ENCODE results near the gene FAM228B.
"Not testable (repeated sequence)": the region's sequence is repeated elsewhere in the genome, so short reads cannot be mapped to it uniquely, and the experiment has no call there.

The FAM228B gene

DNA sequence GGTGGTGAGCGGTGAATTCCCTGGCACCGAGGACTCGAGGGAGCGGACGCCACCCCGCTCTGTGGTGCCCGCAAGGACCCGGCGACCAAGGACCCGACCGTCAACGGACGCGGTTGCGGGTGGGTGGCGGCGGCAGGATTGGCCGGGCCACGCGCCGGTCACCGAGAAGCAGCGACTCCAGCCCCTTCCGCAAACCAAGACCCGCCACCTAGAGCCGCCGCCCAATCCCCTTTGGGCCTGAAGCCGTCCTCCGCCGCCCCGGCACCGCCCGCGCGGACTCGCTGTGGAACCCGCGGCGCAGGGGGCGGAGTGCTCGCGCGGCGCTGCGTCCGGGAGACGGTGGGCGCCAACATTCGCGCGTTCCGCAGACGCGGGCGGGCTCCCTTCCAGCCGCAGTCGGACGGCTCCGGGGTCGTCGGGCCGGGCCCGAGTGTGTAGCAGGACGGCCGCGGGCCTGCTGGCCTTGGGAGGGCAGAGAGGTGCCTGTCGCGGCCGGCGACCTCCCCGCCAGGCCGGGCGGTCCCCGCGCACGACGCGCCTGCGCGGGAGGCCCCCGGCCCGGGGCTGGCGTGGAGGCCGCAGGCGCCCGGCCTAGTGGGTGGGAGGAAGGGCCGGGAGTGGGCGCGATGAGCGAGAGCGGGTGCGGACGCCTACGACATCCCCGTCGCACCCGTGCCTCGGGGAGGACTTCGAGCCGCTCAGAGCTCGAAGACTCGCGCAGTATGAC, at the start of gene FAM228B, which contains the start of gene PFN4:
Gene FAM228B, plus strand, starts transcription at position 275 of the 727 bp plus-strand sequence. CDS start 893 bp downstream, outside the sequence.
Gene PFN4, minus strand, starts transcription at position 140 of the 727 bp plus-strand sequence. CDS start 799 bp downstream, outside the sequence.
- DNase-seq (ENCODE audit: low read depth, low spot score) = no peak

DNA sequence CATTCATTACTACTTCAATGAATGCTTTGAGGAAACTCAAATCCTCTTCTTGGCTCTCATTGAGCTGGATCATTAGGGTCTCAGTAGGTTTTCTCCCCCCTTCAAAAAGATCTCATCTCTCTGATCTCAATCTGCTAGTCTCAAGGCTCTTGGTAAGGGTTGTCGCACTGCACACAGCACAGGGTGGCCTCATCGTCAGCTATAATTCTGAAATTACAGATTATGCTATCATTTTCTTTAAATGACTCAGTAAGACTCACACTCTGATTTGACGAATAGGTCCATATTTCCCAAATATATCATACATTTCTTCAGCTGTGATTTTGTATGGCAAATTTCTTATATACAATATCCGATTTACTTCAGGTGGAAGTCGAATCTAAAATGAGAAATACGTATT, 49.5 kb upstream of the FAM228B start:
- DNase-seq (ENCODE audit: low read depth, low spot score) = no peak

DNA sequence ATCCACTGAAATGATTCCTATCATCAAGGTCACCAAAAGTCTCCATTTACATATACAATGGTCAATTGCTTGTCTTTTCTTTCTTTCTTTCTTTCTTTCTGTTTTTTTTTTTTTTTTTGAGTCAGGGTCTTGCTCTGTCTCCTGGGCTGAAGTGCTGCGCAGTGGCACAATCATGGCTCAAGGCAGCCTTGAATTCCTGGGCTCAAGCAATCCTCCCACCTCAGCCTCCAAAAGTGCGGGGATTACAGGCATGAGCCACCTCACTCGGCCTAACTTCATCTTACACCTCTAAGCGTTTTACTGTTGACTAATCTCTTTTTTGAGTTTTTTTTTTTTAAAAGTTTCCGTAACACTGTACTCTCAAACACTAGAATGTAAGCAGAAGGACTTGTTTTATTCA, 48.0 kb upstream of the FAM228B start:
- DNase-seq (ENCODE audit: low read depth, low spot score) = no peak

DNA sequence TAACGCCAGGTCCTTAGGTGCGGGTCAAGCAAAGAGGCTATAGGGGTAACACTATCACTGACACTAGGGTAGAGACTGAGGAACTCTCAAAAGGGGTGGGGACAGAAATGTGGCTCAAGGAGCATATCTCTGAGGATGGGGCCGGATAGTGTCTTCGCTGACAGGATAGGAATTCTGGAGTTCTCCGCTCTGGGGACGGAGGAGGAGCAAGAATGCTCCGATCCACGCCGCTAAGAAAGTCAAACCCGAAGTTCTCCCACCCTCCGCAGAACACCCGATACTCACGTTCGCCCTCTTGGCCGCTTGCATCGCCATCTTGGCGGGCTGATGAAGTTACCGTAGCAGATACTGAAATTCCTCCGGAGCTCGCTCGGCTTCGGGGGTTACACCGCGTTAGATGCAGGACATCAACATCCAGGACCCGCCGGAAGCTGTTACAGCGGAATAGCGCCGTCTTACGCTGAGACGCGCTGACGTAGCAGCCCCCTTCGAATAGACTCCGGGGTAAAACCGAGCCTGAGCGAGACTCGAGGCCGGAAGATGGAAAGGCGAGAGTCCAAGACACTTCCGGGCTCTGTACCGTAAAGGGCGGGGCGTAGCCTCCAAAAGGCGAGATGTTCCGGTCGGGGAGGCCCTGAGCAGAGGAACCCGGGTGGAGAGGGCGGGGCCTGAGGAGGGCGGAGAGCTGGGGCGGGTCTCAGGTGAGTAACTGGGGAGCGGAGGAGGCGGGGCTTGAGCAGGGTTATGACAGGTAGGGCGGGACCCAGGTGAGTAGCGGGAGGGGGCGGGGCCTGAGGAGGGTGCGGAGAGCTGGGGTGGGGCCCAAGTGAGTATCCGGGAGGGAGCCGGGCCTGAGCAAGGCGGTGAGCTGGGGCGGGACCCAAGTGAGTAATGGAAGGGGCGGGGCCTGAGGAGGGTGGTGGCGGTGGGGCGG, 47.1 kb upstream of the FAM228B start, which contains the start of gene SF3B6:
Gene SF3B6, minus strand, starts transcription at position 412 of the 934 bp plus-strand sequence. Its CDS starts 97 bp downstream, at position 315.
- DNase-seq (ENCODE audit: low read depth, low spot score) = peak; percentile 97

DNA sequence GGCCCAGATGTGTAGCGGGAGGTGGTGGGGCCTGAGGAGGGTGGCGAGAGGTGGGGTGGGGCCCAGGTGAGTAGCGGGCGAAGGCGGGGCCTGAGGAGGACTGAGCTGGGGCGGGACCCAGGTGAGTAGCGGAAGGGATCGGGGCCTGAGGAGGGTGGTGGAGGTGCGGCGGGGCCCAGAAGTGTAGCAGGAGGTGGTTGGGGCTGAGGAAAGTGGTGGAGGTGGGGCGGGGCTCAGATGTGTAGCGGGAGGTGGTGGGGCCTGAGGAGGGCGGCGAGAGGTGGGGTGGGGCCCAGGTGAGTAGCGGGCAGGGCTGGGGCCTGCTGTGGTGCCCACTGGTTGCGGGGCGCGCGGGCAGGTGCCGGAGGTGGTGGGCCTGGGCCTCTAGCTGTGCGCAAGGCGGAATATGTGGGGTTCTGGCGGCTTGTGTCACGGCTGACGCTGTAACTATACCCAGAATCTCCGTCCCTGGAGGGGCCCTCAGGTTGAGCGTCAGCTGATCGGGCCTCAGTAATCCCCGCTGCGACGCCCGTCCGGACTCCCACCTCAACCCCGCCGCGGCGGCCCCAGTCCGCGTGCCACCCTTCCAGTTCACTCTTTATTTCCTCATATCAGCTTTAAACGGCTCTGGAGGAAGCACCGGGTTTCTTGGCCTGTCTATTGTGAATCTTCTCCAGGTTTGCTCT, 46.3 kb upstream of the FAM228B start:
- DNase-seq (ENCODE audit: low read depth, low spot score) = no peak

DNA sequence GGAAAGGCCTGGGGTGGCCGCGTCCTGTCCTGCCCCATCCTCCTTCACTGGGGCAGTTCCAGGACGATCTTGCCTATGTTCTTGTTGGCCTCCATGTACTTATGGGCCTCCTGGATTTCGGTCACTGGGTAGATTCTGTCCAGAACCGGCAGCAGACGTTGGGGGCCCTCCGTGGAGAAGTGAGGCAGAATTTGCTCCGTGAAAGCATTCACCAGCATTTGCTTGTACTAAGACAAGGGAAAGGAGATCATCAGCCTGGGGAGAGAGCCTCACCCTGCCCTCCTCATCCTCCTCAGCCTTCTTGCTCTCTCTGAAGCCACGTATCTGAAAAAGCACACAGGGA, 45.8 kb upstream of the FAM228B start:
- DNase-seq (ENCODE audit: low read depth, low spot score) = no peak

DNA sequence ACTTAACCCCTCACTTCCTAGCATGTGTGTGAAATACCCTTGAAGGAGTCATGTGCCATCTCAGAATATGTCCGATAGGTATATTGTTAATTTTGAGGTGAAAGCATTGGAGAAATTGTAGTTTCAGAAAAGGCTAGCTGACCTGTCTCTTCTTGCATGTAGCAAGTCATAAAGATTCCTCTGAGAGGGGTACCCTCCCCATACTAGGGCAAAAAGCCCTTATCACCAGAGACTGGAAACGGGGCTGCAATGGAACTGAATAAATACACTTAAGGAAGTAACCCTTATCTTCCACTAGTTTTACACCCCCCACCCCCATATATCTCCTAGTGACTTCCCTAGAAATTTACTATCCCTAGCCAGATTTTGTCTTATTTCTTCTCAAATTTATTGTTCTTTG, 45.4 kb upstream of the FAM228B start:
- DNase-seq (ENCODE audit: low read depth, low spot score) = no peak

DNA sequence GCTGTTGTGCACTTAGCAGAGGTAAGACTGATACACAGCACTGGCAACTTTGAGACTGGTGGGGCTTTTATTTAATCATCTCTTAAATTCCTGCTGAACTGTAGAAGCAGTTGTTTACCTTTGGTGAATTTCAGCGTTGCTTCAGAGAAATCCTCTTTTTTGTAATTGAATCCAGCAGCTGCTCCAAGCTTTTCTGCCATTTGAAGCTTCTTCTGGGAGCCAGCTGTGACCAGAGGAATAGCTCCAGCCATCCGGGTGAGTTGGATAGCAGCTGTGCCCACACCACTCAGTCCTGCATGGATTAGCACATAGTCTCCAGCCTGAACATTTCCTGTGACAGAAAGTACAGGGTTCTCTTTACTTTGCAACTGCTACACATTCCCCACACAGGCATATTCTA, 42.6 kb upstream of the FAM228B start:
- no peak for DNase-seq (ENCODE audit: low read depth, low spot score)

DNA sequence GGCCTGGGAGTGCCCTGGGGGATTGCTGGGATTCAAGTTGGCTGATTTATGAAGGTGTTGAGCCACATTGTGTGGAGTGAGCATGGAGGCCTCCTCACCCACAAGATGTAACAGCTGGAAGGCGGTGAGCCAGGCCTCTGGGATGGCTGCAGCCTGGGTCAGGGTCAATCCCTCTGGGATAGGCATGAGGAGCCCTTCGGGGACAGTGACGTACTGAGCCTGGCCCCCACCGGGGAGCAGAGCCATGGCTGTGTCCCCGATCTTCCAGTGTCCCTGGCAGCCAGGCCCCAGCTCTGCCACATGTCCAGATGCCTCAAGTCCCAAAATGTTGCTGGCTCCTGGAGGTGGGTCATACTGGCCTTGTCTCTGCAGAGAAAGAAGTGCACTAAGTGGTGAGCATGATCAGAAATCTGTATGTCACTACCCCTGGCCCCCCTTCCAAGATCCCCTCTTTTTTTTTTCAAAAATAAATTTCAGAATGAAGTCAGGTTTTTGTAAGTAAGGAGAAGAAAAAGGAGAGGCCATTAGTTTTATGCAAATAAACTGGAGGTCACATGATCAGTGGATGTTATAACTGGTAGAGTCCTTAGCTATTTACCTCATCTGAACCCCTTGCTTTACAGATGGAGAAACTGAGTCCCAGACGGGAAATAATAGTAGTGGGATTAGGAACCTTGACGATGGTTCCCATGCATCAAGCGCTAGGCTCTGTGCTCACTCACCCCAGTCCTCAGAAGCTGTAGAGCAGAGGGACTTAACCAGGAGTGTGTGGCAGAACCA, 40.3 kb upstream of the FAM228B start:
- no peak for DNase-seq (ENCODE audit: low read depth, low spot score)

DNA sequence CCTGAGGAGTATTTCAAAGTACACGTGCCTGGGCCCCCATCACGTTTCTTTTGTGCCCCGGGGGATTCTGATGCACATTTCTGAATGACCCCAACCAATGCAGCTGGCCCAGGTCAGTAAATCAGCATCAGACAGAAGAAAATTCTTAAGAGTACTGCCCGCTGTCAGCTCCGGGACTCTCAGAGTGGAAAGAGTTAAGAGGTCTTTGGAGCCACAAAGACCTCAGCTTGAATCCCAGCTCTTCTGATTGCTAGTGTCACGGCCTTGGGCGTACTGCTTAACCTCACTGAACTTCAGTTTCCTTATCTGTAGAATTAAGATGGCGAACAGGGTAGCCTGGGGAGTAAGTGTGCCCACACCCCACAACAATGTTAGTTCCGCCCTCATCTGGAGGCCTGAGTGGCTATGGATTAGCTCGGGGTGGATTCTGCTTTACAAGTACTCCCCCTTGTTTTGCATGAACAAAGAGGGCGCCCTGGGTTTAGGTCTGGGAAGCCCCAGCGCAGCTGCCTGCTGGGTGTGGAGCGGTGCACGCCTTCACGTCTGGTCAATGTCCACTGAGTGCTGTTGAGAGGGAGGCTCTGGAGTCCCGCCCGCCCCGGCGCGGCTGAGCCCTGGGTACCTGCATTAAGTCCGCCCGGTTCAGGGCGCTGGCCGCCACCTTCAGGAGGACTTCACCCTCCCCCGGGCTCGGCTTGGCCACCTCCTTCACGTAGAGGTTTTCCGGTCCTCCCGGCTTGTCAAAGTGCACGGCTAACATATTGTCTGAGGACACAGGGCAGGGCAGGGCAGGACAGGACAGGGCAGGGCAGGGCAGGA, 39.5 kb upstream of the FAM228B start:
- DNase-seq (ENCODE audit: low read depth, low spot score) = peak; percentile 59

DNA sequence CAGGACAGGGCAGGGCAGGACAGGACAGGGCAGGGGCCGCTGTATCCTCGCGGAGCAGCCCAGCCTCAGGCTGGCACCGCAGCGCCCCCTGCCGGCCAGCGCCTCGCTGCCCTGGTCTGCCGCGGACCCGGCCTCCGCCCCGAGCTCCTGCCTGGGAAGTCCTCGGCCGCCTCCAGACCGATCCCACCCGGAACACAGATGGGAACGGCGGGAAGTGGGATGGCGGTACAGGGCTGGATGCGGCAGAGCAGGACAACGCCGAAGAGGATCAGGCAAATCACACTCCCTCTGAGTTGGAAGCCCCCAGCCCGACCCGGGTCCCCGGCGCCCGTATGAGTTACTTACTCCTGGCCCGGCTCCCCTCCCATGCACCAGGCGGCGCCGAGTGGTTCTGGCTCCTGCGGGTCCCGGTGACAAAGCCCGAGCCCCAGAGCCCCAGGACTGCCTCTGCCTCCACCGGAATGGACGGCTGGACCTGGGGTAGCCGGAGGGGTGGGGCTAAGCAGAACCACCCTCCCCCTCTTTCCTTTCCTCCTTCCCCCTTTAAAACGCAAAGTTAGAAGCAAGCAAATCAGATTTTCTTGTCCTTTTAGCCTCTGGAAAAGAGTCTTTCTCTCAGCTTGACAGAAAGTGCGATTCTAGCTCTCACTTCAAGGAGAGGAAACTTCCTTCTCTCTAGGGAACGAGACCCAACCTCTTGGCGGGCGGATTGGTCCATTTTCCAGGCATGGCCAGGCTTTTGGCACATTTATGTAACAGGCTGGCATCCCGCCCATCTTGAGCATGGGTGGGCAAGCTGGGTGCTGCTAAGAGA, 38.7 kb upstream of the FAM228B start, which contains the start of gene TP53I3:
Gene TP53I3, minus strand, starts transcription at position 449 of the 814 bp plus-strand sequence. CDS start 508 bp downstream, outside the sequence.
- peak; percentile 77 for DNase-seq (ENCODE audit: low read depth, low spot score)

DNA sequence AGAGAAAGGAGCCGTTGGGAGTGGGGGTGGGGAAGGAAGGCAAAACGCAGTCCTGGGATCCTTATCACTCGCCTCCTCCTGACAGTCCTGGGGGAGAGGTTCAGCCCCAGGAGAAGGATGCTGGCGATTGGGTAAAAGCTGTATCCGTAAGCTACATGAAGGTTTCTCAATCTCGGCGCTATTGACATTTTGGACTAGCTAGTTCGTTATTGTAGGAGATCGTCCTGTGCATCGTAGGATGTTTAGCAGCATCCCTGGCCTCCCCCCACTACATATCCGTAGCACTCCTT, 38.1 kb upstream of the FAM228B start:
- no peak for DNase-seq (ENCODE audit: low read depth, low spot score)

DNA sequence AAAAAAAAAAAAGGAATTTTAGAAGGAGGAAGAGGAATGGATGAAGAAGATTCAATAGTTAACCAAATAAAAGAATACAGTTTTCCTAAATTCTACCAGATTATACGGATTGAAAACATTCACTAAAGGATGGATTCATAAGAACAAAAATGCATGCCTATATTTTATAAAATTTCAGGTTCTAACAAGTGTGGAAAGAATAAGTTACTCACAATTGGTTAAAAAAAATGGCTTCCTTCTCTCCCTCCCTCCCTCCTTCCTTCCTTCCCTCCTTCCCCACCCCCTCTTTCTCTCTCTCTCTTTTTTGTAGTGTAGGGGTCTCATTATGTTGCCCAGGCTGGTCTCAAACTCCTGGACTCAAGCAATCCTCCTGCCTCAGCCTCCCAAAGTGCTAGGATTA, 37.0 kb upstream of the FAM228B start:
- DNase-seq (ENCODE audit: low read depth, low spot score) = no peak

DNA sequence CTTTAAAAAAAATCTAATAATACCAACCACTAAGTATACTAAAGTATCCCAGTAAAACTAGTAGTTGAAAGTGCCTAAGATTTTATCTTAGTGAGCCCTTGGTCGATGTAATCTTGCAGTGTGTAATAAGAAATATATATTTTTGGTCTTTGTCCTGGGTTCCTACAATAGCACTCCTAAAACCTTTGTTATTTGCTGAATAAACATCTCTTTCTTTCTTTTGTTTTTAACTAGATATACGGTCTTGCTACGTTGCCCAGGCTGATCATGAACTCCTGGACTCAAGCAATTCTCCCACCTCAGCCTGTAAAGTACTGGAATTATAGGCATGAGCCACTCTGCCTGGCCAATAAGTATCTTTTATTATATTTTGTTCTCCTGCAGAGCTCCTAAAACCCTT, 36.2 kb upstream of the FAM228B start:
- no peak for DNase-seq (ENCODE audit: low read depth, low spot score)

DNA sequence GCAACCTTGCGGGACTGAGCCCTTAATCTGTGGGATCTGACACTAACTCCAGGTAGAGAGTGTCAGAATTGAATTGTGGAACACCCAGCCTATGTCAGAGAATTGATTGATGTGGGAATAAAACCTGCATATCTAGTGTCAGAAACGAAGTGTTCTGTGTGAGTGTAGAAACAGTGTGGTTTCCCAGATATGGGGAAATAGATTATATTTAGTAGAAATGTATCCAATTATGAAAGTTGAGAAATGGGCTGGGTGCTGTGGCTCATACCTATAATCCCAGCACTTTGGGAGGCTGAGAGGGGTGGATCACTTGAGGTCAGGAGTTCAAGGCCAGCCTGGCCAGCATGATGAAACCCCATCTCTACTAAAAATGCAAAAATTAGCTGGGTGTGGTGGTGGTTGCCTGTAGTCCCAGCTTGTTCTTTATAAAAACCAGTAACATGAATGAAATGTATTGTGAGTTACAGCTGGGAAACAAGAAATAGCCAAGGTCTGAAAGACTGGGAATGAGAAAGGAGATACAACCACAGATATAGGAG, 34.4 kb upstream of the FAM228B start:
- no peak for DNase-seq (ENCODE audit: low read depth, low spot score)

DNA sequence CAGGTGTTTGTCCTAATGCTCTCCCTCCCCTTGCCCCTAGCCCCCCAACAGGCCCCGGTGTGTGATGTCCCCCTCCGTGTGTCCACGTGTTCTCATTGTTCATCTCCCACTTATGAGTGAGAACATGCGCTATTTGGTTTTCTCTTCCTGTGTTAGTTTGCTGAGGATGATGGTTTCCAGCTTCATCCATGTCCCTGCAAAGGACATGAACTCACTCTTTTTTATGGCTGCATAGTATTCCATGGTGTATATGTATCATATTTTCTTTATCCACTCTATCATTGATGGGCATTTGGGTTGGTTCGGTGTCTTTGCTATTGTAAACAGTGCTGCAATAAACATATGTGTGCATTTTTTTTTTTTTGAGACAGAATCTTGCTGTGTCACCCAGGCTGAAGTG, 30.0 kb upstream of the FAM228B start:
- DNase-seq (ENCODE audit: low read depth, low spot score) = not testable (repeated sequence)

DNA sequence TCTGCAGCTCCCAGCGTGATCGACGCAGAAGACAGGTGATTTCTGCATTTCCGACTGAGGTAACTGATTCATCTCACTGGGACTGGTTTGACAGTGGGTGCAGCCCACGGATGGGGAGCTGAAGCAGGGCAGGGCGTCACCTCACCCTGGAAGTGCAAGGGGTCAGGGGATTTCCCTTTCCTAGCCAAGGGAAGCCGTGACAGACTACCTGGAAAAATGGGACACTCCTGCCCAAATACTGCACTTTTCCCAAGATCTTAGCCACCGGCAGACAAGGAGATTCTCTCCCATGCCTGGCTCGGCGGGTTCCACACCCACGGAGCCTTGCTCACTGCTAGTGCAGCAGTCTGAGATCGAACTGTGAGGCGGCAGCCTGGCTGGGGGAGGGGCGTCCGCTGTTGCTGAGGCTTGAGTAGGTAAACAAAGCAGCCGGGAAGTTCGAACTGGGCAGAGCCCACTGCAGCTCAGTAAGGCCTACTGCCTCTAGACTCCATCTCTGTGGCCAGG, 28.0 kb upstream of the FAM228B start:
- not testable (repeated sequence) for DNase-seq (ENCODE audit: low read depth, low spot score)

DNA sequence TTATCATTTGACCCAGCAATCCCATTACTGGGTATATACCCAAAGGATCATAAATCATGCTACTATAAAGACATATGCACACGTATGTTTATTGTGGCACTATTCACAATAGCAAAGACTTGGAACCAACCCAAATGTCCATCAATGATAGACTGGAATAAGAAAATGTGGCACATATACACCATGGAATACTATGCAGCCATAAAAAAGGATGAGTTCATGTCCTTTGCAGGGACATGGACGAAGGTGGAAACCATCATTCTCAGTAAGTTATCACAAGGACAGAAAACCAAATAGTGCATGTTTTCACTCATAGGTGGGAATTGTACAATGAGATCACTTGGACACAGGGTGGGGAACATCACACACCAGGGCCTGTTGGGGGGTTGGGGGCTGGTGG, 22.5 kb upstream of the FAM228B start:
- DNase-seq (ENCODE audit: low read depth, low spot score) = not testable (repeated sequence)

DNA sequence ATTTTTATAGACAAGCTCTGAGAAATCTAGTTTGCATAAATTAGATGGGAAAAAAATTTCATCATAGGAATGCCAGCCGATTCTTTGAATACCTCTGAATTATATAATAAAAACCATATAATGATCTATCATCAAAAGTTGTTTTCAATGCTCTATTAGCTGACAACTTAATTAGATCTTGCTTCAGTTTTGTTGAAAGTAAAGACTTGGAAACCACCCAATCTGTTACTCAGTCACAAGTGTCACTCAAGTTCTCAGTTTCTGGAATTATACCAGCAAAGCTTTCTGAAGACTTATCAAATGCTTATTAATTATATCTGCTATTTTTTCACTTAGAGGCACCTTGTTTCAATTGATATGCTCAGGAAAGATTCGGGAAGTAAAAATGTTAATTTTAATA, 21.3 kb upstream of the FAM228B start:
- DNase-seq (ENCODE audit: low read depth, low spot score) = no peak

All from brain pericyte (primary cell).